ENCODE data around the gene SLC1A7.

DNA sequence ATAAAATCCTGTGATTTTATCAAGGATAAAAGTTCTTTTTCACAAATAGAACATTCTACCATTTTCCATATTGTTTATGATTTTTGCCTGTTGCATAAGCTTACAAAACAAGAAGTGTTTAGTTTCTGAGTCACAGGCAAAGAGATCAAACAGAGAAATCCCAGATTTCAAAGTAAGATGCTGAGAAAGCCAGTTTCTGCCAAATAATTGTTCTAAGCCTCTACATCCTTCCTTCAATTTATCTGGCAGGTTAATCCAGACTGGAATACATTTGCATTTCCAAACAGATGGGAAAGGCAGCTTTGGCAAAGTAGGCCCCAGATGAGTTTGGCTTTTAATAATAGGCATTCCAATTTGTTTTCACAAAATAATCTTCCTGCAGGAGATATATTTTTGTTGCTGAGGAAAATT lies 2.5 kb downstream of the SLC1A7 start:
- TF ChIP-seq, protein P1, sequence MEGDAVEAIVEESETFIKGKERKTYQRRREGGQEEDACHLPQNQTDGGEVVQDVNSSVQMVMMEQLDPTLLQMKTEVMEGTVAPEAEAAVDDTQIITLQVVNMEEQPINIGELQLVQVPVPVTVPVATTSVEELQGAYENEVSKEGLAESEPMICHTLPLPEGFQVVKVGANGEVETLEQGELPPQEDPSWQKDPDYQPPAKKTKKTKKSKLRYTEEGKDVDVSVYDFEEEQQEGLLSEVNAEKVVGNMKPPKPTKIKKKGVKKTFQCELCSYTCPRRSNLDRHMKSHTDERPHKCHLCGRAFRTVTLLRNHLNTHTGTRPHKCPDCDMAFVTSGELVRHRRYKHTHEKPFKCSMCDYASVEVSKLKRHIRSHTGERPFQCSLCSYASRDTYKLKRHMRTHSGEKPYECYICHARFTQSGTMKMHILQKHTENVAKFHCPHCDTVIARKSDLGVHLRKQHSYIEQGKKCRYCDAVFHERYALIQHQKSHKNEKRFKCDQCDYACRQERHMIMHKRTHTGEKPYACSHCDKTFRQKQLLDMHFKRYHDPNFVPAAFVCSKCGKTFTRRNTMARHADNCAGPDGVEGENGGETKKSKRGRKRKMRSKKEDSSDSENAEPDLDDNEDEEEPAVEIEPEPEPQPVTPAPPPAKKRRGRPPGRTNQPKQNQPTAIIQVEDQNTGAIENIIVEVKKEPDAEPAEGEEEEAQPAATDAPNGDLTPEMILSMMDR (IDR thresholded peaks at IDR 0.05): no peak
- no peak for TF ChIP-seq POLR2A (IDR thresholded peaks at IDR 0.05)
